Body of pancreas (tissue), 4 donors: ENCODE measurements around the gene ERCC4.

Experiments
- POLR2A ChIP-seq, 3 donors: fragments of 450-650 bp; IDR thresholded peaks; one replicate each; pipeline ENCODE4 v1.6.1; 2016; ENCODE audit warnings: antibody characterized with exemption in 3 of 3, mild to moderate bottlenecking in 2 of 3
- TF ChIP-seq, protein P1 (sequence below), 7 experiments: fragments of 450-650 bp in 4 of 7; fragments of 200-600 bp in 3 of 7; sonication (generic) in 3 of 7; IDR thresholded peaks; one replicate each; pipeline ENCODE4 v1.5.1; 2016 to 2019; ENCODE audit warnings: antibody characterized with exemption in 7 of 7

DNA sequence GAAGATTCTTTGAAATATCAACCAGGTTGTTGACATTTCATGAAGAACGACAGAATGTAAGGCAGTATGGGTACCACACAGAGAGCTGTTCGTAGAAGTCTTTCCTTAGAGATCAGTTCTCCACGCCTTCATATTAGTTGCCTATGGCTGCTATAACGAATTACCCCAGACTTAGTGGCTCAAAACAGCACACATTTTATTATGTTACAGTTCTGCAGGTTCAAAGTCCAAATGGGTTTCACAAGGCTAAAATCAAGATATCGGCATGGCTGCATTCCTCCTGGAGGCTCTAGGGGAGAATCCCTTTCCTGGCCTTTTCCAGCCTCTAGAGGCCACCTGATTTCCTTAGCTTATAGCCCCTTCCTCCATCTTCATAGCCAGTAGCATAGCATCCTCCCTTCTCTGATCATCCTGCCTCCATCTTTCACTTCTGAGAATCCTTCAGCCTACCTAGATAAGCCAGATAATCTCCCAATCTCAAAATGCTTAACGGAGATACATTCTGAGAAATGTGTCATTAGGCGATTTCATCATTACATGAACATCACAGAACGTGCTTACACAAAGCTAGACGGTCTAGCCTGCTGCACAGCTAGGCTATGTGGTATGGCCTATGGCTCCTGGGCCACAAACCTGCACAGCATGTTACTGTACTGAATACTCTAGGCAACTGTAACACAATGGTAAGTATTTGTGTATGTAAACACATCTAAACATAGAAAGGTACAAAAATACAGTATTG lies 26.0 kb downstream of the ERCC4 start:
- no peak for TF ChIP-seq POLR2A (IDR thresholded peaks at IDR 0.05)
- TF ChIP-seq, protein P1, sequence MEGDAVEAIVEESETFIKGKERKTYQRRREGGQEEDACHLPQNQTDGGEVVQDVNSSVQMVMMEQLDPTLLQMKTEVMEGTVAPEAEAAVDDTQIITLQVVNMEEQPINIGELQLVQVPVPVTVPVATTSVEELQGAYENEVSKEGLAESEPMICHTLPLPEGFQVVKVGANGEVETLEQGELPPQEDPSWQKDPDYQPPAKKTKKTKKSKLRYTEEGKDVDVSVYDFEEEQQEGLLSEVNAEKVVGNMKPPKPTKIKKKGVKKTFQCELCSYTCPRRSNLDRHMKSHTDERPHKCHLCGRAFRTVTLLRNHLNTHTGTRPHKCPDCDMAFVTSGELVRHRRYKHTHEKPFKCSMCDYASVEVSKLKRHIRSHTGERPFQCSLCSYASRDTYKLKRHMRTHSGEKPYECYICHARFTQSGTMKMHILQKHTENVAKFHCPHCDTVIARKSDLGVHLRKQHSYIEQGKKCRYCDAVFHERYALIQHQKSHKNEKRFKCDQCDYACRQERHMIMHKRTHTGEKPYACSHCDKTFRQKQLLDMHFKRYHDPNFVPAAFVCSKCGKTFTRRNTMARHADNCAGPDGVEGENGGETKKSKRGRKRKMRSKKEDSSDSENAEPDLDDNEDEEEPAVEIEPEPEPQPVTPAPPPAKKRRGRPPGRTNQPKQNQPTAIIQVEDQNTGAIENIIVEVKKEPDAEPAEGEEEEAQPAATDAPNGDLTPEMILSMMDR (IDR thresholded peaks at IDR 0.05), result no peak
